ENCODE data around the gene SNAP29. TPM values are rescaled to one million over a fixed set of nuclear protein-coding genes. Genes with fewer than 3 reads are reported as not detected.
"Not testable (repeated sequence)": the region's sequence is repeated elsewhere in the genome, so short reads cannot be mapped to it uniquely, and the experiment has no call there.

Gene SNAP29
- total RNA-seq, 1 donor from 2014 or later, result 22.9 TPM

DNA sequence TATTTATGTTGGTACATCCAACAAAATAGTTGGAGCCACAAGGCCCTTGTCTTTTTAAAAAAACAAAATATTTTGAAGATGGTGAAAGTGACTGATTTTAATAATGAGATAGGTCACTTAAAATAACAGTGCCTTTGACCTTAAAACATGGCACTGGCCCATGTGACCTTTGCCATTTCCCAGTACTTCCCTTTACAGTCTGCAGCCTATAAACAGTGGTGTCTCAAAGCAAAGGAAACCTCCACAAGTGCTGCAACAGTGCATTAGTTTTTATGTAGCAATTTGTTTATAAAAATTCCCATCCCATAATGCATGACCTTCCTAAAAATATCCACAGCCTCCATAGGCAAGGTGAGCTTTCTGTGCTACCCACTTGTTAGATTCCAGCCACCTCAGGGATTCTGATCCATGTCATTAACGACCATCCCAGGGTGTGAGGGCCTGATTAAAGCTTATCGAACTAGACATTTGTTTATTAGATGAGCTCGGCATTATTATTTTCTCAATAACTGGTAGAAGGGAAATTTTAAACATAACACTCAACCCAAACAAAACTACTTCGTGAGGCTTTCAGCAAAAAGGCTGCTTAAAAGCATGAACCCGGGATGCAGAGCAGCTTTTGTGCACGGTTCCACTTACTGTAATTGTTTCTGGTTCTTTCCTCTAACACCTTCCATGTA is 30.4 kb downstream of the SNAP29 start:
- Mint-ChIP-seq H3K4me1 (ENCODE audit: low read depth, unreplicated experiment) (peaks cover 18% of the 10 kb centered on the region), H3K36me3 (ENCODE audit: unreplicated experiment) (no peaks in the 10 kb centered on the region), H3K4me3 (ENCODE audit: unreplicated experiment) (no peak overlapping the region), H3K9me3 (ENCODE audit: unreplicated experiment) (peaks cover 9% of the 10 kb centered on the region), H3K27ac (ENCODE audit: unreplicated experiment) (no peak overlapping the region), H3K27me3 (ENCODE audit: unreplicated experiment) (peaks cover 3% of the 10 kb centered on the region)
- DNase-seq, result no peak
- TF ChIP-seq, protein P1, sequence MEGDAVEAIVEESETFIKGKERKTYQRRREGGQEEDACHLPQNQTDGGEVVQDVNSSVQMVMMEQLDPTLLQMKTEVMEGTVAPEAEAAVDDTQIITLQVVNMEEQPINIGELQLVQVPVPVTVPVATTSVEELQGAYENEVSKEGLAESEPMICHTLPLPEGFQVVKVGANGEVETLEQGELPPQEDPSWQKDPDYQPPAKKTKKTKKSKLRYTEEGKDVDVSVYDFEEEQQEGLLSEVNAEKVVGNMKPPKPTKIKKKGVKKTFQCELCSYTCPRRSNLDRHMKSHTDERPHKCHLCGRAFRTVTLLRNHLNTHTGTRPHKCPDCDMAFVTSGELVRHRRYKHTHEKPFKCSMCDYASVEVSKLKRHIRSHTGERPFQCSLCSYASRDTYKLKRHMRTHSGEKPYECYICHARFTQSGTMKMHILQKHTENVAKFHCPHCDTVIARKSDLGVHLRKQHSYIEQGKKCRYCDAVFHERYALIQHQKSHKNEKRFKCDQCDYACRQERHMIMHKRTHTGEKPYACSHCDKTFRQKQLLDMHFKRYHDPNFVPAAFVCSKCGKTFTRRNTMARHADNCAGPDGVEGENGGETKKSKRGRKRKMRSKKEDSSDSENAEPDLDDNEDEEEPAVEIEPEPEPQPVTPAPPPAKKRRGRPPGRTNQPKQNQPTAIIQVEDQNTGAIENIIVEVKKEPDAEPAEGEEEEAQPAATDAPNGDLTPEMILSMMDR (IDR thresholded peaks at IDR 0.05; ENCODE audit: partially characterized antibody, unreplicated experiment), result no peak

DNA sequence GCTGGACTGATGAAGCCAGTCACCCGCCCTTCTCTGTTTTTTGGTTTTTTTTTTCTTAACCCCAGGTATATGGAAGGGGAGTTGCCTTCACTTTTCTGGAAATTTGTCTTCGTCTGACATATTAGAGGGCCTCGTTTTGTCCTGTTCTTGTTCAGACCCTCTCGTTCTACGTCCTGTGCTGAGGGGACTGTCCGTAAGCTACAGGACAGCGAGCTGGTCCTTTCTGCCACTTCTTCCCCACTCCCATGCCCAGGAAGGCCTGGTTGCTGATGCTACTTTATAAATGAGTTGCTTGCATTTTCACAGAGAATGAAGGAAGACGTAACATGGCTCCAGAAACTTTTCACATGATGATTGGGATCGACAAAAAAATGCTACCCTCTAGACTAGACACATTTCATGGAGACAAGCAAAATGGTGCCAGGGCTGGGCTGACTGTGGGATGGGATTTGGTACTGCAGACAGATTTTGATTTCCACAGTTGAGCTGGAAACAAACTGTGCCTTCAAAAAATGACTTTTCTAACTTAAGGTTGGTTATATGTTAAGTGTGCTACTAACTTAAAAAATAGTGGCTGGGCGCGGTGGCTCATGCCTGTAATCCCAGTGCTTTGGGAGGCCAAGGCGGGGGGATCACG is 31.2 kb downstream of the SNAP29 start:
- Mint-ChIP-seq H3K27me3 (ENCODE audit: unreplicated experiment) (peaks cover 3% of the 10 kb centered on the region), H3K9me3 (ENCODE audit: unreplicated experiment) (peaks cover 9% of the 10 kb centered on the region), H3K4me1 (ENCODE audit: low read depth, unreplicated experiment) (peaks cover 18% of the 10 kb centered on the region), H3K4me3 (ENCODE audit: unreplicated experiment) (no peak overlapping the region), H3K27ac (ENCODE audit: unreplicated experiment) (no peak overlapping the region), H3K36me3 (ENCODE audit: unreplicated experiment) (no peaks in the 10 kb centered on the region)
- TF ChIP-seq, protein P1 (IDR thresholded peaks at IDR 0.05; ENCODE audit: partially characterized antibody, unreplicated experiment), result no peak
- no peak for DNase-seq

DNA sequence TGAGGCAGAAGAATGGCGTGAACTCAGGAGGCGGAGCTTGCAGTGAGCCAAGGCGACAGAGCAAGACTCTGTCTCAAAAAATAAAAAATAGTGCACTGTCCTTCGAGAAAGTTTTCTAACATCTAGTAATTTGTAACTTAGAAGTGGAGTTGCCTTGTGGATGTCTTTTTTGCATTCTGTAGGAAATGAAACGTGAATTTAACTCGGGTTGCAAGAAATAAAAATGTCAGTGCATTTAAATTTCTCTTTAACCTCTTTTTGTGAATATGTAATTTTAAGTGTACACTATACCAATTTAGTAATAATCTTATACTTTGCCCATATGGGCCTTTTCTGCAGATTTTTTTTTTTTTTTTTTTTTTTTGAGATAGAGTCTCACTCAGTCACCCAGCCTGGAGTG is 32.2 kb downstream of the SNAP29 start:
- H3K9me3 Mint-ChIP-seq (ENCODE audit: unreplicated experiment), result peaks cover 6% of the 10 kb centered on the region
- TF ChIP-seq, protein P1 (IDR thresholded peaks at IDR 0.05; ENCODE audit: partially characterized antibody, unreplicated experiment), result no peak
- DNase-seq, result no peak
- peaks cover 18% of the 10 kb centered on the region for H3K4me1 Mint-ChIP-seq (ENCODE audit: low read depth, unreplicated experiment)
- H3K27ac Mint-ChIP-seq (ENCODE audit: unreplicated experiment), result no peak overlapping the region
- H3K4me3 Mint-ChIP-seq (ENCODE audit: unreplicated experiment), result no peak overlapping the region
- peaks cover 3% of the 10 kb centered on the region for H3K27me3 Mint-ChIP-seq (ENCODE audit: unreplicated experiment)
- H3K36me3 Mint-ChIP-seq (ENCODE audit: unreplicated experiment), result no peaks in the 10 kb centered on the region

DNA sequence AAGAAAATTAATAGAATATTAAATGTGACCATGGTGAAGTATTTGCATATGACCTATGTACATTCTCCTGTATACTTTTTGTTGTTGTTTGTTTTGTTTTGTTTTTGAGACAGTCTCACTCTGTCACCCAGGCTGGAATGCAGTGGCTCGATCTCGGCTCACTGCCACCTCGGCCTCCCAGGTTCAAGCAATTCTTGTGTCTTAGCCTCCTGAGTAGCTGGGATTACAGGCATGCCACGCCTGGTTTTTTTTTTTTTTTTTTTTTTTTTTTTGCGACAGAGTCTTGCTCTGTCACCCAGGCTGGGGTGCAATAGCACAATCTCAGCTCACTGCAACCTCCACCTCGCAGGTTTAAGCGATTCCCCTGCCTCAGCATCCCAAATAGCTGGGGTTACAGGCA is 38.9 kb downstream of the SNAP29 start:
- not testable (repeated sequence) for H3K36me3 Mint-ChIP-seq (ENCODE audit: unreplicated experiment); H3K9me3 Mint-ChIP-seq (ENCODE audit: unreplicated experiment); H3K27me3 Mint-ChIP-seq (ENCODE audit: unreplicated experiment)

DNA sequence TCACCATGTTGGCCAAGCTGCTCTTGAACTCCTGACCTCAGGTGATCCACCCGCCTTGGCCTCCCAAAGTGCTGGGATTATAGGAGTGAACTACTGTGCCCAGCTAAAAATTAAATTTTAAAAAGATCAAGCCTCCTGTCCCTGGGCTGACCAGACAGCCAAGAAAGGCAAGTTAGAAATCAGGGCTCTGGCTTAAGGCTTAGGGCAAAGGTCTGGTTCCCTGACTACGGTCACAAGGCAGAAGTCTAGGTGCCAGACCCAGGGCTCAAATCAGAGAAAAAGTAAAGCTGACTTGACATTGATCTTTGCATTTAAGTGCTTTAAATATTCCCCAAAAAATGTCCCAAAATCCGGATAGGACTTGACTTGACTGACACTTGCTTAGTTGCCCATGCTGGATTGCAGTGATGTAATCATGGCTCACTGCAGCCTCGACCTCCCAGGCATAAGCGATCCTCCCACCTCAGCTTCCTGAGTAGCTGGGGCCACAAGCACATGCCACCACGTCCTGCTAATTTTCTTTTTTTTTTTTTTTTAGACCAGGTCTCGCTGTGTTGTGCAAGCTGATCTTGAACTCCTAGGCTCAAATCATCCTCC is 41.1 kb downstream of the SNAP29 start:
- Mint-ChIP-seq H3K4me1 (ENCODE audit: low read depth, unreplicated experiment) (no peaks in the 10 kb centered on the region), H3K27ac (ENCODE audit: unreplicated experiment) (no peak overlapping the region), H3K27me3 (ENCODE audit: unreplicated experiment) (no peaks in the 10 kb centered on the region), H3K9me3 (ENCODE audit: unreplicated experiment) (peaks cover 2% of the 10 kb centered on the region), H3K4me3 (ENCODE audit: unreplicated experiment) (no peak overlapping the region), H3K36me3 (ENCODE audit: unreplicated experiment) (no peaks in the 10 kb centered on the region)
- DNase-seq, result no peak
- TF ChIP-seq, protein P1 (IDR thresholded peaks at IDR 0.05; ENCODE audit: partially characterized antibody, unreplicated experiment), result no peak

More for the DNA sequence above, 38.9 kb downstream of the SNAP29 start:
- H3K4me1 Mint-ChIP-seq (ENCODE audit: low read depth, unreplicated experiment); H3K4me3 Mint-ChIP-seq (ENCODE audit: unreplicated experiment); DNase-seq; H3K27ac Mint-ChIP-seq (ENCODE audit: unreplicated experiment): not testable (repeated sequence)

DNA sequence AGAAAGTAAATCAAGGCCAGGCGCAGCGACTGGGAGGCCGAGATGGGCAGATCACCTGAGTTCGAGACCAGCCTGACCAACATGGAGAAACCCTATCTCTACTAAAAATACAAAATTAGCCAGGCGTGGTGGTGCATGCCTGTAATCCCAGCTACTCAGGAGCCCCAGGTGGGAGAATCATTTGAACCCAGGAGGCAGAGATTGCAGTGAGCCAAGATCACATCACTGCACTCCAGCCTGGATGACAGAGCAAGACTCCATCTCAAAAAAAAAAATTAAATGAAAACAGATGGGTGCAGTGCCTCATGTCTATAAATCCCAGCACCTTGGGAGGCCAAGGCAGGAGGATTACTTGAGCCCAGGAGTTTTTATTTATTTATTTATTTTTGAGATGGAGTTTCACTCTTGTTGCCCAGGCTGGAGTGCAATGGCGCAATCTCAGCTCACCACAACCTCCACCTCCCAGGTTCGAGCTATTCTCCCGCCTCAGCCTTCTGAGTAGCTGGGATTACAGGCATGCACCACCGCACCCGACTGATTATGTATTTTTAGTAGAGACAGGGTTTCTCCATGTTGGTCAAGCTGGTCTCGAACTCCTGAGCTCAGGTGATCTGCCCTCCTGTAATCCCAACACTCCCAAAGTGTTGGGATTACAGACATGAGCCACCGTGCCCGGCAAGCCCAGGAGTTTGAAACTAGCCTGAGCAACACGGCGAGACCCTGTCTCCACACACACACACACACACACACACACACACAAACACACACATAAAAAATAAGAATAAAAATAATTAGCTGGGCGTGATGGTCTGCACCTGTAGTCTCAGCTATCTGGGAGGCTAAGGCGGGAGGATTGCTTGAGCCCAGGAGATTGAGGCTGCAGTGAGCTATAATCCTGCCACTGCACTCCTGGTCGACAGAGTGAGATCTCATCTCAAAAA is 42.6 kb downstream of the SNAP29 start:
- not testable (repeated sequence) for H3K4me1 Mint-ChIP-seq (ENCODE audit: low read depth, unreplicated experiment); H3K9me3 Mint-ChIP-seq (ENCODE audit: unreplicated experiment); H3K27me3 Mint-ChIP-seq (ENCODE audit: unreplicated experiment); H3K36me3 Mint-ChIP-seq (ENCODE audit: unreplicated experiment); DNase-seq; H3K4me3 Mint-ChIP-seq (ENCODE audit: unreplicated experiment); H3K27ac Mint-ChIP-seq (ENCODE audit: unreplicated experiment)
